ENCODE results near the gene ZNF213. TPM values are rescaled to one million over a fixed set of nuclear protein-coding genes. Genes with fewer than 3 reads are reported as not detected.

ZNF213 gene
- total RNA-seq, 2 donors from 2014 or later = 7.3 to 7.9 TPM

- no peak for DNase-seq (ENCODE audit: low spot score)
- TF ChIP-seq, protein P1, sequence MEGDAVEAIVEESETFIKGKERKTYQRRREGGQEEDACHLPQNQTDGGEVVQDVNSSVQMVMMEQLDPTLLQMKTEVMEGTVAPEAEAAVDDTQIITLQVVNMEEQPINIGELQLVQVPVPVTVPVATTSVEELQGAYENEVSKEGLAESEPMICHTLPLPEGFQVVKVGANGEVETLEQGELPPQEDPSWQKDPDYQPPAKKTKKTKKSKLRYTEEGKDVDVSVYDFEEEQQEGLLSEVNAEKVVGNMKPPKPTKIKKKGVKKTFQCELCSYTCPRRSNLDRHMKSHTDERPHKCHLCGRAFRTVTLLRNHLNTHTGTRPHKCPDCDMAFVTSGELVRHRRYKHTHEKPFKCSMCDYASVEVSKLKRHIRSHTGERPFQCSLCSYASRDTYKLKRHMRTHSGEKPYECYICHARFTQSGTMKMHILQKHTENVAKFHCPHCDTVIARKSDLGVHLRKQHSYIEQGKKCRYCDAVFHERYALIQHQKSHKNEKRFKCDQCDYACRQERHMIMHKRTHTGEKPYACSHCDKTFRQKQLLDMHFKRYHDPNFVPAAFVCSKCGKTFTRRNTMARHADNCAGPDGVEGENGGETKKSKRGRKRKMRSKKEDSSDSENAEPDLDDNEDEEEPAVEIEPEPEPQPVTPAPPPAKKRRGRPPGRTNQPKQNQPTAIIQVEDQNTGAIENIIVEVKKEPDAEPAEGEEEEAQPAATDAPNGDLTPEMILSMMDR (IDR thresholded peaks at IDR 0.05) = no peak
- peaks cover 0 to 9% of the 10 kb centered on the region in 2 donors for H3K9me3 ChIP-seq
- H3K27ac ChIP-seq = no peak within 1 kb of the TSS
- H3K36me3 ChIP-seq = no peaks in the 10 kb centered on the region
- H3K4me3 ChIP-seq = peak within 1 kb of the TSS in 1 of 2 donors; percentile 16
- peaks cover 0 to 26% of the 10 kb centered on the region in 2 donors for H3K4me1 ChIP-seq
- H3K27me3 ChIP-seq = peaks cover 51 to 64% of the 10 kb centered on the region in 2 donors
Measured at GRCh38 chr16:3187798-3188674, 53.2 kb downstream of the ZNF213 start, which contains the start of gene OR1F1. Gene OR1F1 (plus strand): TSS chr16:3188204.

- TF ChIP-seq, protein P1 (IDR thresholded peaks at IDR 0.05) = no peak
- DNase-seq (ENCODE audit: low spot score) = no peak
- H3K9me3 ChIP-seq = peaks cover 0 to 11% of the 10 kb centered on the region in 2 donors
- peaks cover 0 to 21% of the 10 kb centered on the region in 2 donors for H3K4me1 ChIP-seq
- H3K27ac ChIP-seq = no peak overlapping the region
- H3K4me3 ChIP-seq = peak overlapping the region in 1 of 2 donors; percentile 11
- peaks cover 51 to 64% of the 10 kb centered on the region in 2 donors for H3K27me3 ChIP-seq
- no peaks in the 10 kb centered on the region for H3K36me3 ChIP-seq
Measured at GRCh38 chr16:3188675-3188924, 53.8 kb downstream of the ZNF213 start.

DNA sequence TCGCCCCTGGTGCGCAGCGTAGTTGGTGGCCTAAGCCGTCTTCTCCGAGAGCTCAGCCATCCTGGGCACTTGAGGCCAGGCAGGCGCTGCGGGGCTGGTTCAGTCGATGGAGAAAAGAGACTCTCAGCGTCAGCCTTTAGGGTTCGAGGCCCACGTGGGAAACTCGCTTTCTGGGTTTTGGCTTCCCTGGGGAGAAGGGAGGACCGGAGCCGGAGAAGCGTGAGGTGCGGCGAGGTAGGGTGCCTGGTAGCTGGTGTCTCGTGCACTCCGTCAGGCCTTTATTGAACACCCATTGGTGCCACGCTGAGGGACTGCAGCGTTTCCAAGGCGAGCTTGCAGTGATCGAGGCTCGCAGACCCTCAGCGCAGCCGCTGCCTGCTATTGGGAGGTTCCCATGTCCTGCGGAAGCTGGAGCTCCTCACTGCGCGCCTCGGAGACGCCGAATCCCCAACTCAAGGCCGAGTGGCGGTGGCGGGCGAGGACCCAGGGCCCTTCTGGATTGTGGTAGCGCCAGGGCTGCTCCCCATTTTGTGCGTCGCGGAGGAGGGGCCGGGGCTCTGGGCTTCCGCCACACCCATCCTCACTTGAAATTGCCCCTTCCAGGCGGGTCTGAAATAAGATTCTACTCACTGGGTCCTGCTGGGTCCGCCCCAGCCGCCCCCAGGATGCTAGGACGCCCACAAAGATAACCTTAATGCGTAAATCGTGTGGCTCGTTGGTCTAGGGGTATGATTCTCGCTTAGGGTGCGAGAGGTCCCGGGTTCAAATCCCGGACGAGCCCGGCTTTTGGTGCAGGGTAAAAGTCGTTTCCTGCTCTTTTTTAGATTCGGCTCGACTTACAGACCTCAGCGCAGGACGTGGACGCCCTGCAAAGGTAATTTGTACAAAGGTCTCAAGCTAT, 54.3 kb downstream of the ZNF213 start:
- Histone ChIP-seq H3K27me3 (peaks cover 50 to 62% of the 10 kb centered on the region in 2 donors), H3K27ac (no peak overlapping the region), H3K9me3 (peaks cover 0 to 11% of the 10 kb centered on the region in 2 donors), H3K36me3 (no peaks in the 10 kb centered on the region), H3K4me3 (peak overlapping the region in 1 of 2 donors; percentile 16), H3K4me1 (peaks cover 0 to 20% of the 10 kb centered on the region in 2 donors)
- TF ChIP-seq, protein P1 (IDR thresholded peaks at IDR 0.05) = no peak
- DNase-seq (ENCODE audit: low spot score) = no peak

- peaks cover 0 to 20% of the 10 kb centered on the region in 2 donors for H3K4me1 ChIP-seq
- no peak for DNase-seq (ENCODE audit: low spot score)
- H3K4me3 ChIP-seq = no peak overlapping the region
- peaks cover 0 to 11% of the 10 kb centered on the region in 2 donors for H3K9me3 ChIP-seq
- H3K27ac ChIP-seq = no peak overlapping the region
- TF ChIP-seq, protein P1 (IDR thresholded peaks at IDR 0.05) = no peak
- peaks cover 45 to 66% of the 10 kb centered on the region in 2 donors for H3K27me3 ChIP-seq
- no peaks in the 10 kb centered on the region for H3K36me3 ChIP-seq
Measured at GRCh38 chr16:3189869-3190268, 55.0 kb downstream of the ZNF213 start.

GRCh38 chr16:3190949-3191353, 56.1 kb downstream of the ZNF213 start:
- TF ChIP-seq, protein P1 (IDR thresholded peaks at IDR 0.05) = no peak
- H3K9me3 ChIP-seq = peaks cover 0 to 11% of the 10 kb centered on the region in 2 donors

More at GRCh38 chr16:3190949-3191353, 56.1 kb downstream of the ZNF213 start:
- no peak overlapping the region for H3K27ac ChIP-seq
- H3K4me1 ChIP-seq = peaks cover 0 to 20% of the 10 kb centered on the region in 2 donors
- peaks cover 45 to 66% of the 10 kb centered on the region in 2 donors for H3K27me3 ChIP-seq
- no peak overlapping the region for H3K4me3 ChIP-seq
- no peak for DNase-seq (ENCODE audit: low spot score)
- H3K36me3 ChIP-seq = no peaks in the 10 kb centered on the region

Other genes with a start within 250 kb of the ZNF213 start
- 10 to 100 TPM; 31.5 to 37.8 TPM for gene FLYWCH1, start 223.1 kb upstream of the ZNF213 start, total RNA-seq
- gene KREMEN2, start 170.8 kb upstream of the ZNF213 start, total RNA-seq = not detected
- gene PAQR4, start 165.7 kb upstream of the ZNF213 start, total RNA-seq = 1 to 10 TPM; 4.7 to 5.9 TPM
- under 1 TPM; 0.52 to 0.98 TPM for gene PKMYT1, start 154.6 kb upstream of the ZNF213 start, total RNA-seq
- gene CLDN9, start 122.1 kb upstream of the ZNF213 start, total RNA-seq = under 1 TPM in 1 of 2 donors, not detected in 1; 0.39 TPM
- not detected for gene CLDN6, start 116.8 kb upstream of the ZNF213 start, total RNA-seq
- 100 to 1,000 TPM in 1 of 2 donors, 10 to 100 TPM in 1; 36.8 to 280 TPM for gene TNFRSF12A, start 114.7 kb upstream of the ZNF213 start, total RNA-seq
- 10 to 100 TPM; 22.5 to 33.1 TPM for gene HCFC1R1, start 111.1 kb upstream of the ZNF213 start, total RNA-seq
- 10 to 100 TPM in 1 of 2 donors, 1 to 10 TPM in 1; 7.4 to 12.6 TPM for gene THOC6, start 111.0 kb upstream of the ZNF213 start, total RNA-seq
- gene BICDL2, start 98.1 kb upstream of the ZNF213 start, total RNA-seq = under 1 TPM in 1 of 2 donors, not detected in 1; 0.28 TPM
- gene MMP25, start 88.5 kb upstream of the ZNF213 start, total RNA-seq = 1 to 10 TPM in 1 of 2 donors, under 1 TPM in 1; 0.30 to 1.7 TPM
- 10 to 100 TPM; 52.9 to 56.0 TPM for gene IL32, start 69.4 kb upstream of the ZNF213 start, total RNA-seq
- not detected for gene ZSCAN10, start 35.7 kb upstream of the ZNF213 start, total RNA-seq
- gene ZNF205, start 22.4 kb upstream of the ZNF213 start, total RNA-seq = 10 to 100 TPM; 10.5 to 12.4 TPM
- gene OR1F1, start 53.2 kb downstream of the ZNF213 start, total RNA-seq = not detected
- 1 to 10 TPM; 3.2 to 4.9 TPM for gene ZNF200, start 100.1 kb downstream of the ZNF213 start, total RNA-seq
- gene MEFV, start 121.6 kb downstream of the ZNF213 start, total RNA-seq = 1 to 10 TPM in 1 of 2 donors, under 1 TPM in 1; 0.82 to 2.2 TPM
- 10 to 100 TPM; 11.0 to 18.0 TPM for gene ZNF263, start 148.5 kb downstream of the ZNF213 start, total RNA-seq
- gene TIGD7, start 170.4 kb downstream of the ZNF213 start, total RNA-seq = 1 to 10 TPM; 5.0 to 5.4 TPM
- gene ZNF75A, start 170.5 kb downstream of the ZNF213 start, total RNA-seq = 10 to 100 TPM; 15.5 to 20.1 TPM
- under 1 TPM in 1 of 2 donors, not detected in 1; 0.56 TPM for gene OR2C1, start 220.9 kb downstream of the ZNF213 start, total RNA-seq

Measured in right atrium auricular region (tissue), 2 donors.